GM12874 (cell line): ENCODE measurements around the gene ARHGAP26.

ENCODE experiments used
- TF ChIP-seq, protein P1 (sequence below): IDR thresholded peaks from 2 replicates; pipeline ENCODE4 v1.5.1; 2011; ENCODE audit warnings: low read depth, mild to moderate bottlenecking, control low read depth, low read length, moderate library complexity; ENCODE audit not compliant: insufficient read depth

ARHGAP26 gene

DNA sequence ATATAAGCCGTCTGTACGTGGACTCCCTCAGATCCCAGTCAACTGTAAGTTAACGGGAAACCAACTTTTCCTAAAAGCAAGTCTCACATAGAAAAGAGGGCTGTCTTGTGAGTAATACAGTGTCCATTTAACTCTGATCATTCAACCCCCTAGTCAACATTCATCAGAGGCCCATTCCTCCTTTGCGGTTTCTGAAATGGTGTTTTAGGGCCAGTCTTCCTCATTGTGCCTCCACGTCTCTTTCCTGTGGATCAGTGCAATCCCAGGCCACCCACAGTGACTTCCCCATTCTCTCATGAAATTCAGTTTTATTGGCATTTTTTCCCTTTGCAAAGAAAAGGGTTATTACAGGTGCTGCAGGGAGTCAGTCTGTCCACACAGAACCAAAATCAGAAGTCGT, 371.5 kb downstream of the ARHGAP26 start:
- TF ChIP-seq, protein P1, sequence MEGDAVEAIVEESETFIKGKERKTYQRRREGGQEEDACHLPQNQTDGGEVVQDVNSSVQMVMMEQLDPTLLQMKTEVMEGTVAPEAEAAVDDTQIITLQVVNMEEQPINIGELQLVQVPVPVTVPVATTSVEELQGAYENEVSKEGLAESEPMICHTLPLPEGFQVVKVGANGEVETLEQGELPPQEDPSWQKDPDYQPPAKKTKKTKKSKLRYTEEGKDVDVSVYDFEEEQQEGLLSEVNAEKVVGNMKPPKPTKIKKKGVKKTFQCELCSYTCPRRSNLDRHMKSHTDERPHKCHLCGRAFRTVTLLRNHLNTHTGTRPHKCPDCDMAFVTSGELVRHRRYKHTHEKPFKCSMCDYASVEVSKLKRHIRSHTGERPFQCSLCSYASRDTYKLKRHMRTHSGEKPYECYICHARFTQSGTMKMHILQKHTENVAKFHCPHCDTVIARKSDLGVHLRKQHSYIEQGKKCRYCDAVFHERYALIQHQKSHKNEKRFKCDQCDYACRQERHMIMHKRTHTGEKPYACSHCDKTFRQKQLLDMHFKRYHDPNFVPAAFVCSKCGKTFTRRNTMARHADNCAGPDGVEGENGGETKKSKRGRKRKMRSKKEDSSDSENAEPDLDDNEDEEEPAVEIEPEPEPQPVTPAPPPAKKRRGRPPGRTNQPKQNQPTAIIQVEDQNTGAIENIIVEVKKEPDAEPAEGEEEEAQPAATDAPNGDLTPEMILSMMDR: no peak

DNA sequence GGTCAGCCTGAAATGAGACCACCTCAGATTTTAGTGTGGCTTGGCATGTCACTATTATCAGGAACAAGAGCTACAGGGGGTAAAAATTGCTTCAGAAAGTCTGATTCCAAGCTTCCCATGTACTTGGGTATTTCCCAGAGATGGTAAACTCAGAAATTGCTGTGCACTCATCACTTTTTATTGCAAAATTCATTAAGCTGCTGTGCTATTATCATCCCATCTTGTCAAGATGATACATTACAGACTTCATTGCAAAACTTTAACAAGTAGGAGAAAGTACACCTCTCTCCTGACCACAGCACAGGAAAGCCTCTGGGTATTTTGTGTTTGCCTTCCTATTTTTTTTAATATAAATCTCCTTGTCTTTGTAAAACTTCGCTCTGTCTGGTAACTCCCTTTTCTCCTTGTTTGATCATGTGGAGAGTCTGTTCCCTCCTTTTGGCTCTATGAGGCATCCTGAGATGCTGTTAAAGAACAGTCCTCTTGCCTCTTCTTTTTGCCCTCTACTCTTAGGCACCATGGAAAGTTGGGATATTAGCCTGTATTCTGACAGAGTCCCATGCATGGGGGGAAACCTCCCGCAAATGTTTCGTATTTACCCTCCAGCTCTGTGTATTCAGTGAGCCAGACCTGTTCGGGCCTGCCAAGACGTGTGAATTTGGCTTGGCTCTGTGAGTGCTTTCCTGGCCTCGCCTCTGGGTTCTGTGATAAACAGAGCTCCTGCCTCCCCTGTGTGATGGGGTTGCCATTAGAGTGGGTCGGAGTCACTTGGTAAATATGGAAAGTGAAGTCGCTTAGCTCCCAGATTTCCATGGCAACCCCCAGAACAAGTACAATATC, 372.6 kb downstream of the ARHGAP26 start:
- TF ChIP-seq, protein P1: no peak

DNA sequence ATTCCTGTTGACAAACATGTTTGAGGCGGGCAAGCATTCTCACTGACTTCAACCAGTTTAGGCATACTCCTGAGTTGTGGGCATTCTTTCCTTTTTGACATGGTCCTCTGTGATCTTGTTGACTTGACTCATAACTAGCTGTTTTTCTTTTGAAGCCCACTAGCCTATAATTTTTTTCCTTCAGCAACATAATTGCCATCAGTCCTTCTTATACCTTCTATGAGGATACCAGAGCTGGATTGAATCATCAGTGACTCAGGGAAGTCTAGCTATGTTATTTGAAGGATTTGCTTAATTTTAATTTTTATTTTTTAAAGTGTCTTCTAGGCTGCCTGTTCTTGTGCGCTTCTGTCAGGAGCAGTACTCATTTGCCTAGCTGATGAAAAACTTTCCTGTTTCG, 373.8 kb downstream of the ARHGAP26 start:
- TF ChIP-seq, protein P1: no peak

DNA sequence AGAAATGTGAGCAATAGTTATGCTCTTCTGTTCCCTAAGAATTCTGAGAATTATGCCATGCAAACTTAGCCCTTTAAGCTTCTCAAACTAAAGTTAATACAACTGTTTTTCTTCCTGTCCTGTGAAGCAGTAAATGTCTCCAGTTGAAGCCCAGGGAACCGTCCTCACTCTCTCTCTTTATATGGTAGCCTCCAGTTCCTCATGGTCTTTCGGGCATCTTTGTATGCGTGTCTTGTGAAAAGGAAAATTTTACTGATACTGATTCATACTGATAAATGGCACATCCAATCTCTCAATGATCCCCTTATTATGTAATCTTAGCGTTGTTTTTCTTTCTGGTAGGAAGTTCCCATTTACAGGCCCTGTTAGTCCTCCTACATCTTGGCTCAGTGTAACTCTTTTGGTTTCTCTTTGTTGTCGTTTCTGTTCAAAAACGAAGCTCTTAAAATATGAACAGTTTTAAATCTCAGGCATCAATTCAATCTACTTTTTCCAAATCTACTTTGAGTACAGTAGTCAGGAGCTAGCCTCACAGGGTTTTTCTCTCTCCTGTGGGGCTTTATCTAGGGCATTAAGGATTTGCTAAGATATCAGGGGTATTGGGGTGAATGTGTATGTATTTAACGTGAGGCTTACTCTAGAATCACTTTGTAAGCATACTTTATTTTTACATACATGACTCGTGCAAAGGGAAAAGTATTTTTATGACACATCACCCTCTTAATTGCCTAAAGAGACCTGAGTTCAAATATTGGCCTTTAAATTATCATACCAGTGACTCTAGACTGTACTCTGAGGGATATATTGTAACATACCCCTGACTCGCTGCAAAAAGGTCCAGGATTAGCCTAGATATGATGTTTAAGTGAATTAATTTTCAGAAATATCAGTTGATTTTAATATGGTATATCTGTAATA, 375.3 kb downstream of the ARHGAP26 start:
- TF ChIP-seq, protein P1: no peak

DNA sequence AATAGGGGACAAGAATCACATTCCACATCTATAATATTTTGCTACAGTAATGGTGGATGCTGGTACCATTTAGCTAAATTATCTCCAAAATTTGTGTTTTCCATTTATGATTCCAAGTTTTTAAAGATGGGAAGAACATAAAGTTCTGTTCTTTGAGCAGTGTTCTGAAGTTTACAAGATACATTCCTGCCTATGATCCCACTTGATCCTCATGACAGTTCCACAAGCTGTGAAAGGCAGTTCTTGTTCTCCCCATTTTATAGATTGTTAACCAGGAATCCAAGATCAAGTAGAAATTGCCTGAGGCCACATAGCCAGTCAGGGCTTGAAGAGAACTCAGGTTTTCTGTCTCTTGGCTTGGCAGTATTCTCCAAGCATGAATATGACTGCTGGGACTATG, 376.0 kb downstream of the ARHGAP26 start:
- TF ChIP-seq, protein P1: no peak

DNA sequence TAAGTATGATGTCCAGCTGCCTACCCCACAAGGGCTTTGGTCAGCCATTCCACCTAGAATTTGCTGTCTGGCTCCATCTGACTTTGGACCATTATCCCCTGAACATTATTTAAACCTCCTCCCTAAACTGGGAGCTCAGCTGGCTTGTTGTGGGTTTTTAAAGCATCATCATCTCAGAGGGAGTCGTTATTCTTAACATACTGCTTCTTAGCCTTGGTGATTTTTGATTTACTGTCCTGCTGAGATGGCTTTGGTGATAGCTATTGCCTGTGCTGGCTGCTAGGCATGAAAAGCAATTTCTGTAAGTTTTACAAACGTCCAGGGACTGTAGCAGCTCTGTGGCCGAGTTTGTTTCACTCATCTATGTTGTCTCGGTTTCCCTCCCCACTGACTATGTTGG, 377.2 kb downstream of the ARHGAP26 start:
- TF ChIP-seq, protein P1: no peak

DNA sequence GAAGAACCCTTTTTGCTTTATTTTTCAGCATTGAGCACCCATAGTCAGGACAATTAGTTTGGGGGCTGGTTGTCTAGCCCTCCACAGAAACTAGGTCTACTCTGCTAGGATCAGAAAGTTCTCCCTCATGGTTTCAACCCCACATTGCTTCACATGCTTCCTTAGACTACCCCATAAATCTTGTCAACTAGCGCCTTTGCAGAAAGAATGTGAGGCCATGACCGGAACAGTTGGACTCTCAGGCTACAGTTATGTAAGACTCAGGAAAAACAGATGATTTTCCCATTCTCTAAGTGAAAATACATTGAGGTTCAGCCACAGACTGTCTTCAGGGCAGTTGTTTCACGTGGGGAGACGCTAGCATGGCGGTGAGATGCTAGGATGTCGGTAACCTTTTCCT, 377.7 kb downstream of the ARHGAP26 start:
- TF ChIP-seq, protein P1: no peak
